Stimulated activated CD8-positive, alpha-beta memory T cell treated with anti-CD3 and anti-CD28 coated beads, Interleukin-2, amount 100 ng/mL, for 48 hours (primary cell): ENCODE measurements around the gene AQP3.
"Not testable (repeated sequence)": the region's sequence is repeated elsewhere in the genome, so short reads cannot be mapped to it uniquely, and the experiment has no call there.

Source experiments
- DNase-seq, 2 donors: peaks; one replicate each; pipeline ENCODE4 v3.0.0-alpha.2; 2020; ENCODE audit warnings: low read depth in 2 of 2

Gene AQP3

GRCh38 chr9:33414889-33415500 is 32.4 kb downstream of the AQP3 start:
- no peak for DNase-seq

- DNase-seq, result no peak
These were observed 33.1 kb downstream of the AQP3 start for GRCh38 chr9:33414268-33414667.

DNA sequence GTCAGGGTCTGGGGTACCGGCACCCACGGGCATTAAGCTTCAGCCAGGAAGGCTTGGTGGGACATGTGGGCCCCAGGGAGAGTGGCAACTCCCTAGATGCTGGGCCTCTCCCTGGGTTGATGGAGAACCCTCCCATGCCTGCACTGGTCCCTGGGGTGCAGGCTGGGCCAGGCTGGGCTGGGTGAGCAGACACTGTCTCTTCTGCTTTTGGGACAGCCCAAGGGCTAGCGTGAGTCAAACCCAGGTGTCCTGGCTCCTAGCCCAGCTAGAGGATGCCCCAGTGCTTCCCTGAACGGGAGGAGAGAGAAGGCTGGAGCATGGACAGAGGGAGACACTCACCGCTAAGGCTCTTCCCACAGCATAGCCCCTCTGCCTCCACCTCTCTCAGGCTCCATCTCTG is 39.3 kb downstream of the AQP3 start:
- DNase-seq, result no peak

GRCh38 chr9:33407061-33407460 is 40.3 kb downstream of the AQP3 start:
- no peak for DNase-seq

DNA sequence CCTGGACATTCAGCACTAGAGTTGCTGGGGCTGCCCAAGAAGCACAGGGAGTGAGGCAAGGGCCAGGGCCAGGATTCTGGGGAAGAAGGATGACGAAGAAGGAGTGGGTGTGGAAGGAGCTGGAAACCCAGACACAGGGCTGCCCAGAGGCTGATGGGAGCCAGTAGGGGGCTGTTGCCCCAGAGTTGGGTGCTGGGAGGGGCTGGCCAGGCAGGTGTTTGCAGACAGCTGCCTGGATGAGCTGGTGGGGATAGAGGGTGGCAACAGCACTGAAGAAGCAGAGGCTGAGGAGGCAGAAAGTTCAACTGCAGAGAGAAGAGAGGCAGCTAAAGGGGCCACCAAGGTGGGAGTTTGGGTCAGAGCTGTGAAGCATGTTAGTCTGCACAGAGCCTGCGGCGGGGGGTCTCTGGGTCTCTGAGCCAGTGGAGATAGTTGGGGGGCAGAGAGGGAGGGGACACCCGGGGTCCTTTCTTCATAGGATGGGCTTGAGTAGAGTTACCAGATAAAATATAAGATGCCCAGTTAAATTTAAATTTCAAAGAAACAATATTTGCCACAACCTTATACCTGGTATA is 42.5 kb downstream of the AQP3 start:
- no peak for DNase-seq

- DNase-seq, result no peak
These were observed 43.2 kb downstream of the AQP3 start for GRCh38 chr9:33403941-33404787.

DNA sequence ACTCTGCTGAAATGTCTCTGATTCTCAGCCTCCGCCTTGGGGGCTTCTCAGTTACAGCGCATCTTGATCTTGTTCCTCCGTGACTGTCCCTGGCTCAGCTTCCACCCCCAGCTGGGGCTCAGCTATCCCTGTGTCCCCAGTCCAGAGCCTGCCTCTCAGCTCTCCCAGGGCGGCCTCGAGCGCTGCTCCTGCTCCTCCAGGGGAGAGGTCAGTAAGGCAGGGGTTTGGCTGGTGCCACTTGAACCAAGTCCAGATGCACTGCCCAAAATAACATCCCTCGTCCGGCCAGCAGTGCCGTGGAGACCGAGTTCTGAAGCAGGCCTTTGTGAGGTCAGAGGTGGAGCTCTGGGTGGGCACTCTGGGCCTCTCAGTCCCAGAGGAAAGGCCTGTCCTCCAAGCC is 45.0 kb downstream of the AQP3 start, which contains the start of gene AQP7:
AQP7 (minus strand) TSS at position 198 of the 400 bp plus-strand sequence. CDS start 1,306 bp downstream, outside the sequence.
- DNase-seq, result not testable (repeated sequence)

GRCh38 chr9:33401809-33402208 is 45.6 kb downstream of the AQP3 start:
- not testable (repeated sequence) for DNase-seq

GRCh38 chr9:33399047-33399446 is 48.3 kb downstream of the AQP3 start:
- not testable (repeated sequence) for DNase-seq

GRCh38 chr9:33397801-33398200 is 49.6 kb downstream of the AQP3 start:
- not testable (repeated sequence) for DNase-seq

- not testable (repeated sequence) for DNase-seq
These were observed 52.1 kb downstream of the AQP3 start for GRCh38 chr9:33395159-33395879.

DNA sequence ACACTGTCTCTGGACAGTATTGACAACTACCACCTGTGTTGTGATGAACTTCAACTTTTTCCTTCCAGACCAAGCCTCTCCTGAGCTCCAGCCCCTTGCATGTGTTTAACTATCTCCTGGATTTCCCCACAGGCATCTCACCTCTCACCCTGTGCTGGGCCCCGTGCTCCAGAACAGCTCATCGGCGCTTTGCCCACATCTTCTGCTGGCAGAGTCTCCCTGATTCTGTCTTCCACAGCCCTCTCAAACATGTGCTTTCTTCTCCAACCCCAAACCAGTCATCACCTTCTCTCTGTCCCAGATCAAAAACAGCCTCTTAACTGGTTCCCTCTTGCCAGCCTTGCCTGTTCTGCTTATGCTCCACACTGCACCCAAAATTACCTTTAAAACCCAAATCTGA is 53.4 kb downstream of the AQP3 start:
- DNase-seq, result not testable (repeated sequence)

DNA sequence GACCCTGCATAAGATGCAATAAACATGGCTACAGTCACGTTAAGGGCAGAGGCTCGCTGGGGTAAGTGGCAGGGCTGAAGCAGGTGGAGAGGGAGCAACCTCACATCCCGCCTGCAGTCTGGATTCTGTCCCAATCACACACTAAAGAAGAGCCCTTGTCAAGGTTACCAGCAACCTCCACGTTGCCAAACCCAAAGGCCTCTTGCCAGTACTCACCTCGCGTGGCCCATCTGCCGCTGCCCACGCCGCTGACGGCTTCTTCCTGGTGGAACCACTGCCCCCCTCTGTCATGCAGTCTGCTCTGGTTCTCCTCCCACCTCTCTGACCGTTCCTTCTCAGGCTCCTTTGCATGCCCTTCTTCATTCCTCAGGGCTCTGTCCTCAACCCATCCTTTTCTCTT is 53.8 kb downstream of the AQP3 start:
- DNase-seq, result no peak

GRCh38 chr9:33392591-33393021 is 54.8 kb downstream of the AQP3 start:
- not testable (repeated sequence) for DNase-seq
